Suppressor macrophage (primary cell): ENCODE data around the gene EPB41L5.
"Not testable (repeated sequence)": the region's sequence is repeated elsewhere in the genome, so short reads cannot be mapped to it uniquely, and the experiment has no call there.

Source experiments
- DNase-seq, 4 experiments: peaks; one replicate each; pipeline ENCODE4 v3.0.0-alpha.2; 2020 to 2022

The EPB41L5 gene

GRCh38 chr2:120029672-120030640, 17.1 kb downstream of the EPB41L5 start:
- DNase-seq, result no peak

- DNase-seq, result no peak
Observed at GRCh38 chr2:120032297-120032696, 19.4 kb downstream of the EPB41L5 start.

GRCh38 chr2:120034027-120034426, 21.1 kb downstream of the EPB41L5 start:
- no peak for DNase-seq

DNA sequence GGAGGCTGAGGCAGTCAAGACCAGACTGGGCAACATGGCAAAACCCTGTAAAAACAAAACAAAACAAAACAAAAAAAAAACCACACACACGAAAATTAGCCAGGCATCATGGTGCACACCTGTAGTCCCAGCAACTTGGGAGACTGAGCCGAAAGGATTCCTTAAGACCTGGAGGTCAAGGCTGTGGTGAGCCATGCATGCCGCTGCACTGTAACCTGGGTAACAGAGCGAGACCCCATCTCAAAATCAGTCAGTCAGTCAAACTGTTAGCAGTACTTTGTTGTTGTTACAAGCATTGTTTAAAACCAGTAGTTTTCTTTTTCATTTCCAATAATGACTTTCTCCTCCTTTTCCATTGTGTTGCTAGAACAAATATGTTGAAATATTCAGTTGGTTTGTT, 21.7 kb downstream of the EPB41L5 start:
- DNase-seq, result no peak

- no peak for DNase-seq
Observed at GRCh38 chr2:120036145-120036544, 23.3 kb downstream of the EPB41L5 start.

- no peak for DNase-seq
Observed at GRCh38 chr2:120037995-120038541, 25.2 kb downstream of the EPB41L5 start.

DNA sequence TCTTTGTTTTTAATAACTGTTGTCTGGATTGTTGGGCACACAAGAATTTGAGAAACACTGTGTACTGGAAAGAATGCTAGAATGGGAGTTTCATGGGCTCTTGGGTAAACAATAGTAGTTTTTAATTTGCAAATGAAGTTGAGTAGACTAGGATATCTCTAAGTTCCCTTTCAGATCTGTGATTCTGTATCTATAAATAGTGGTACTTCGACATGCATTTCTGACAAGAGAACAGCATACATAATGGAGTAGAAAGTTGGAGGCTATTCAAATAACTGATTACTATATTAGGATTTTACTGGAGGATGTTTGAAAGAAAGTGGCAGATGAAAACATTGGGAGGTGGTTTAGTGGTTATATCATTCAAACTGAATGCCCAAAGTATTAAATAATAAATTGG, 29.5 kb downstream of the EPB41L5 start:
- no peak for DNase-seq

DNA sequence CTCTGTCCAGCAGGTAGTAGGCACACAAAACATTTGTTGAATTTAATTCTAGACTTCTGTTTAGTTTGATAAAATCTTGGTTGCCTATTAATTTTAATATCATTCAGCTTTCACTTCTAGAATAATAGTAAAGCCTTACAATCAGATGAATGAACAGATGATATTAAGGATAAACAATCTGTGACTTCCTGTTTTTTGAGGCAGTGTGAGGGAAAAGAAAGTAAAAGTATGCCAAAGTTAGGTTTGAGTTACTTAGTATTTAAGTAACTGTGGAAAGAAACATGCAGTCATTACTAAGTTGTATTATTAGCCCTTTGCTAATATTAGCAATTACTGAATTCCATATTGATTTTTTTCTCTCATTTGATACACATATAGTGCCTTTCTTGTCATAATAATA, 31.5 kb downstream of the EPB41L5 start:
- DNase-seq, result peak in 1 of 4 experiments; percentile 6

- DNase-seq, result not testable (repeated sequence)
Observed at GRCh38 chr2:120045775-120046174, 32.9 kb downstream of the EPB41L5 start.

DNA sequence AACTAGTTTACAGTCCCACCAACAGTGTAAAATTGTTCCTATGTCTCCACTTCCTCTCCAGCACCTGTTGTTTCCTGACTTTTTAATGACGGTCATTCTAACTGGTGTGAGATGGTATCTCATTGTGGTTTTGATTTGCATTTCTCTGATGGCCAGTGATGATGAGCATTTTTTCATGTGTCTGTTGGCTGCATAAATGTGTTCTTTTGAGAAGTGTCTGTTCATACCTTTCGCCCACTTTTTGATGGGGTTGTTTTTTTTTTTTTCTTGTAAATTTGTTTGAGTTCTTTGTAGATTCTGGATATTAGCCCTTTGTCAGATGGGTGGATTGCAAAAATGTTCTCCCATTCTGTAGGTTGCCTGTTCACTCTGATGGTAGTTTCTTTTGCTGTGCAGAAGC, 33.4 kb downstream of the EPB41L5 start:
- not testable (repeated sequence) for DNase-seq

DNA sequence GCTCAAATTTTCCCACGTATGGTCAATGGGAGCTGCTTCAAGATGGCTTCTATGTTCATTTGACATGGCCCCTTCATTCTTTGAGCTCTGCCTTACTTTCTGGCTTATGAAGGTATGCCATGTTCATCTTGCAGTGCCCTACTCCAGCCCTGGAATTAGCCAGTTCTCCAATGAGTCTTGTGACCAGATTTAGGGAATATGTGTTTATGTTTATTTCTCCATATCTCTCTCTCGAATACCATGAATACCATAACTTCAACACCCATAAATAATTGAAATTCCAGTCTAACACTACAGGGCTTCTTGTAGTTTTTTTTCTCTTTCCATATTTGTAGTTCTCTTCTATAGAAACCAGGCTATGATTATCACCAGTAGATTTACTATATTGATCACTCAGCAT, 39.7 kb downstream of the EPB41L5 start:
- DNase-seq, result no peak

- no peak for DNase-seq
Observed at GRCh38 chr2:120053891-120054290, 41.0 kb downstream of the EPB41L5 start.

GRCh38 chr2:120059483-120059882, 46.6 kb downstream of the EPB41L5 start:
- no peak for DNase-seq

DNA sequence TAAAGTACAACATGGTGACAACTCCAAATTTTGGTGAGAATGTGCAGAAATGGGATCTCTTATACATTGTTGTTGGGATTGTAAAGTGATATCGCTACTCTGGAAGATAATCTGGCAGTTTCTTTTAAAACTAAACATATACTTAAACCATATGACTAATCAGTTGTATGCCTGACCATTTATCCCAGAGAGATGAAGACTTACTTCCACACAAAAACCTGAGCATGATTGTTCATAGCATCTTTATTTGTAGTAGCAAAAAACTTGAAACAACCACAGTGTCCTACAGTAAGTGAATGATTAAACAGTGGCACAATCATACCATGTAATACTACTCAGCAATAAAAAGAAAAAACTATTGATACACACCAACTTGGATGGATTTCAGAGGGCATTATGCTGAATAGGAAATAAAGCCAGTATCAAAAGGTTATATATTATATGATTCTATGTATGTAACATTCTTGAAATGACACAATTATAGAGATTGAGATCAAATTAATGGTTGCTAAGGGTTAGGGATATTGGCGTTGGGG, 47.3 kb downstream of the EPB41L5 start:
- DNase-seq, result no peak

DNA sequence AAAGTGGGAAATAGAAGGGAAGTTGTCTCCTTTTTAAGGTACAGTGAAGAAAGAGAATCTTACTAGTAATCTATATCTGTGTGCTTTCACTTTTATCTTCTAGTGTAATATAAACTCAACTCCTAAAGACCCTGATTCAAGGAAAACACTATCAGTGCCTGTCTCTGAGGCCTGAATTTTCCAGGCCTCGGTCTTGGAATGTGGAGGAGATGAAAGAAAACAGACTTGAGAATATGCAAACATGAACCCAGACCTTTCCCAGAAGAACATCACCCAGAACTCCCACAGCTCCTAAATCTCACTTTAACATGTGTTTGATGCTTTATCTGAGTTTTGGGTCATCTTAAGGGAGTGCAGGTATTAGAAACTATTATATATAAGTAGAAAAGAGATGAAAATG, 51.8 kb downstream of the EPB41L5 start:
- no peak for DNase-seq

- no peak for DNase-seq
Observed at GRCh38 chr2:120066800-120067547, 54.1 kb downstream of the EPB41L5 start.

DNA sequence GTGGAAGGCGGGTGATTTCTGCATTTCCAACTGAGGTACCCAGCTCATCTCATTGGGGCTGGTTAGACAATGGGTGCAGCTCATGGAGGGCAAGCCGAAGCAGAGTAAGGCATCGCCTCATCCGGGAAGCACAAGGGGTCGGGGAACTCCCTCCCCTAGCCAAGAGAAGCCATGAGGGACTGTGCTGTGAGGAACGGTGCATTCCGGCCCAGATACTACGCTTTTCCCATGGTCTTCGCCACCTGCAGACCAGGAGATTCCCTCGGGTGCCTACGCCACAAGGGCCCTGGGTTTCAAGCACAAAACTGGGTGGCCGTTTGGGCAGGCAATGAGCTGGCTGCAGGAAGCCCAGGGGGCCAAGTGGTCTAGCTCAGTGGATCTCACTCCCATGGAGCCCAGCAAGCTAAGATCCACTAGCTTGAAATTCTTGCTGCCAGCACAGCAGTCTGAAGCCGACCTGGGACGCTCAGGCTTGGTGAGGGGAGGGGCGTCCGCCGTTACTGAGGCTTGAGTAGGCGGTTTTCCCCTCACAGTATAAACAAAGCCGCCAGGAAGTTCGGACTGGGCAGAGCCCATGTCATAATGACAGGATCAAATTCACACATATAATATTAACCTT, 55.3 kb downstream of the EPB41L5 start:
- DNase-seq, result not testable (repeated sequence)

- DNase-seq, result no peak
Observed at GRCh38 chr2:120075545-120075944, 62.7 kb downstream of the EPB41L5 start.

DNA sequence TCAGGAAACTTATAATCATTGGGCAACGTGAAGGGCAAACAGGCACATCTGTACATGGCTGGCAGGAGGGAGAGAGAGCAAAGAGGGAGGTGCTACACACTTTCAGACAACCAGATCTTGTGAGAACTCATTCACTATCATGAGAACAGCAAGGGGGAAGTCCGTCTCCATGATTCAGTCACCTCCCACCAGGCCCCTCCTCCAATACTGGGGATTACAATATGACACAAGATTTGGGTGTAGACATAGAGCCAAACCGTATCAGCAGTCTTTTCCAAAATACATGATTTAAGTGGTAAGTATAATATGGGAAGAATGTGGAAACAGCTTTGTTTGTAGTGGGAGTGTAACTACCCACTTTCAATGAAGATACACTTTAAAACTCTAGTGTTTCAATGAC, 65.0 kb downstream of the EPB41L5 start:
- peak in 3 of 4 experiments; percentile 14 to 30 (median 19) for DNase-seq

- DNase-seq, result no peak
Observed at GRCh38 chr2:120079647-120080046, 66.8 kb downstream of the EPB41L5 start.

DNA sequence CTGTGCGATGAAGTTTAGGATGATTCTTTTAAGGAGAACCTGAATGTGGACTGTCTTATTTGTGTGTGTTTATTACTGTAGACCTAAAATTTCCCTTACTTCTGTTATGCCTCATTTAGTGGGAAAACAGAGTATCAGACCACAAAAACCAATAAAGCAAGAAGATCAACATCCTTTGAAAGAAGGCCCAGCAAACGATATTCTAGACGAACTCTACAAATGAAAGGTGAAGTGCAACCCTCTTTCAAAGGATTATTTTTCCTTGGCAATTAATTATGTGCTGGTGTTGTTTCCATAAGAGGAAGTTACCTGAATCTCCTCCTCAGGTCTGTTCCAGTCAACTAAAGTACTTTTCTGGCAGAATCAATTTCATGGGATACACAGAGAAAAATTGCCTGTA, 78.6 kb downstream of the EPB41L5 start:
- no peak for DNase-seq

DNA sequence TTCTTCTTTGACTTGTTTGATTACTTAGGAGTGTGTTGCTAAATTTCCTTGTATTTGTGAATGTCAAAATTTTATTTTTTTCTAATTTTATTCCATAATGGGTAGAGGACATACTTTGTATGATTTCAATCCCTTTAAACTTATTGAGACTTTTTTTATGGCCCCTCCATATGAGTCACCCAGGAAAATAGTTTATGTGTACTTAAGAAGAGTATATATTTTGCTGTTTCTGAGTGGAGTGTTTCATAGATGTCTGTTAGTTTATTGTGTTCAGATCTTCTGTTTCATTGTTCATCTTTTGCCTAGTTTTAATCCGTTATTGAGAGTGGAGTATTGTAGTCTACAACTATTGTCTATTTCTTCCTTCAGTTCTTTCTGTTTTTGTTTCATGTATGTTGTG, 81.9 kb downstream of the EPB41L5 start:
- DNase-seq, result no peak

- no peak for DNase-seq
Observed at GRCh38 chr2:120100627-120101026, 87.8 kb downstream of the EPB41L5 start.
